ENCODE data around the gene KRTAP4-8. TPM values are rescaled to one million over a fixed set of nuclear protein-coding genes. Genes with fewer than 3 reads are reported as not detected.
"Not testable (repeated sequence)": the region's sequence is repeated elsewhere in the genome, so short reads cannot be mapped to it uniquely, and the experiment has no call there.

KRTAP4-8 gene
- total and polyA plus RNA-seq, 2 donors: 0.02 TPM; not detected in 1

GRCh38 chr17:41098481-41098880 lies 539 bp upstream of the KRTAP4-8 start:
- no peaks in the 10 kb centered on the region for H3K4me1 ChIP-seq (ENCODE audit: control insufficient read depth in 2 of 2, insufficient read depth in 2 of 2, low read length in 2 of 2)
- H3K4me3 ChIP-seq (ENCODE audit: low read length in 2 of 2): no peak overlapping the region
- no peaks in the 10 kb centered on the region for H3K36me3 ChIP-seq (ENCODE audit: control insufficient read depth in 2 of 2, insufficient read depth in 2 of 2, low read length in 1 of 2)
- H3K9me3 ChIP-seq (ENCODE audit: control insufficient read depth in 2 of 2, insufficient read depth in 1 of 2, low read length in 1 of 2): no peaks in the 10 kb centered on the region
- H3K27ac ChIP-seq (ENCODE audit: low read depth in 1 of 2, low read length in 1 of 2): no peak overlapping the region
- H3K27me3 ChIP-seq (ENCODE audit: control insufficient read depth in 2 of 2, insufficient read depth in 1 of 2, low read length in 1 of 2): no peaks in the 10 kb centered on the region
- WGBS: 95% methylated on average over 6 of the region's 6 CpGs
- DNase-seq (ENCODE audit: low read depth in 6 of 9, low spot score in 9 of 9): no peak

DNA sequence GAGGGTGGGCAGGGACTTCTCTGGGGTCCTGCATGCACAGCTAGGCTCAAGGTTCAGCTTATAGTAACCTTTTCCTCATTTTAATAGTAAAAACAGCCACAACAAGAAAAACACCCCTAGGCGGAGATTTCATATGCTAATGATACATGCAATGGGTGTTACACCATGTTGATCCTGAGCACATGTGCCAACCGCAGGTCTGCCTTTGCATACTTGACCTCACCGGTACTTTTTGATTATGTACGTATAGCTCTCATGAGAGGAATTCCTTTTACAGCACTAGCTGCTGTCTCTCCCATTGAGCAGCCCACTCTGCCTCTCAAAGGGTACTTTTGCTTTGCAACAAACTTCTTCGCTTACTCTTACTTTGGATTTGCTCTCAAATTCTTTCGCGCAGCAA lies 1.9 kb downstream of the KRTAP4-8 start:
- no peak overlapping the region for H3K27ac ChIP-seq (ENCODE audit: low read depth in 1 of 2, low read length in 1 of 2)
- H3K9me3 ChIP-seq (ENCODE audit: control insufficient read depth in 2 of 2, insufficient read depth in 1 of 2, low read length in 1 of 2): no peaks in the 10 kb centered on the region
- no peaks in the 10 kb centered on the region for H3K4me1 ChIP-seq (ENCODE audit: control insufficient read depth in 2 of 2, insufficient read depth in 2 of 2, low read length in 2 of 2)
- H3K36me3 ChIP-seq (ENCODE audit: control insufficient read depth in 2 of 2, insufficient read depth in 2 of 2, low read length in 1 of 2): no peaks in the 10 kb centered on the region
- no peaks in the 10 kb centered on the region for H3K27me3 ChIP-seq (ENCODE audit: control insufficient read depth in 2 of 2, insufficient read depth in 1 of 2, low read length in 1 of 2)
- 99% methylated on average over 7 of the region's 7 CpGs for WGBS
- no peak for DNase-seq (ENCODE audit: low read depth in 6 of 9, low spot score in 9 of 9)
- no peak overlapping the region for H3K4me3 ChIP-seq (ENCODE audit: low read length in 2 of 2)

GRCh38 chr17:41088760-41089352 lies 9.1 kb downstream of the KRTAP4-8 start:
- H3K4me1 ChIP-seq (ENCODE audit: control insufficient read depth in 2 of 2, insufficient read depth in 2 of 2, low read length in 2 of 2); H3K36me3 ChIP-seq (ENCODE audit: control insufficient read depth in 2 of 2, insufficient read depth in 2 of 2, low read length in 1 of 2); H3K9me3 ChIP-seq (ENCODE audit: control insufficient read depth in 2 of 2, insufficient read depth in 1 of 2, low read length in 1 of 2); H3K4me3 ChIP-seq (ENCODE audit: low read length in 2 of 2); DNase-seq (ENCODE audit: low read depth in 6 of 9, low spot score in 9 of 9); H3K27me3 ChIP-seq (ENCODE audit: control insufficient read depth in 2 of 2, insufficient read depth in 1 of 2, low read length in 1 of 2); H3K27ac ChIP-seq (ENCODE audit: low read depth in 1 of 2, low read length in 1 of 2): not testable (repeated sequence)
- 68% methylated on average over 4 of the region's 4 CpGs for WGBS

GRCh38 chr17:41084100-41084856 lies 13.7 kb downstream of the KRTAP4-8 start, which contains the start of gene KRTAP4-7:
KRTAP4-7 (plus strand) TSS chr17:41084150; CDS start chr17:41084207, 57 bp downstream.
- not testable (repeated sequence) for H3K27me3 ChIP-seq (ENCODE audit: control insufficient read depth in 2 of 2, insufficient read depth in 1 of 2, low read length in 1 of 2); H3K4me1 ChIP-seq (ENCODE audit: control insufficient read depth in 2 of 2, insufficient read depth in 2 of 2, low read length in 2 of 2); H3K9me3 ChIP-seq (ENCODE audit: control insufficient read depth in 2 of 2, insufficient read depth in 1 of 2, low read length in 1 of 2); DNase-seq (ENCODE audit: low read depth in 6 of 9, low spot score in 9 of 9); H3K36me3 ChIP-seq (ENCODE audit: control insufficient read depth in 2 of 2, insufficient read depth in 2 of 2, low read length in 1 of 2); H3K4me3 ChIP-seq (ENCODE audit: low read length in 2 of 2); H3K27ac ChIP-seq (ENCODE audit: low read depth in 1 of 2, low read length in 1 of 2)
- WGBS: 94% methylated on average over 14 of the region's 14 CpGs

GRCh38 chr17:41083427-41083826 lies 14.5 kb downstream of the KRTAP4-8 start:
- not testable (repeated sequence) for H3K9me3 ChIP-seq (ENCODE audit: control insufficient read depth in 2 of 2, insufficient read depth in 1 of 2, low read length in 1 of 2); DNase-seq (ENCODE audit: low read depth in 6 of 9, low spot score in 9 of 9); H3K27ac ChIP-seq (ENCODE audit: low read depth in 1 of 2, low read length in 1 of 2); H3K36me3 ChIP-seq (ENCODE audit: control insufficient read depth in 2 of 2, insufficient read depth in 2 of 2, low read length in 1 of 2); H3K4me1 ChIP-seq (ENCODE audit: control insufficient read depth in 2 of 2, insufficient read depth in 2 of 2, low read length in 2 of 2); H3K27me3 ChIP-seq (ENCODE audit: control insufficient read depth in 2 of 2, insufficient read depth in 1 of 2, low read length in 1 of 2); H3K4me3 ChIP-seq (ENCODE audit: low read length in 2 of 2)
- 95% methylated on average over 2 of the region's 2 CpGs for WGBS

DNA sequence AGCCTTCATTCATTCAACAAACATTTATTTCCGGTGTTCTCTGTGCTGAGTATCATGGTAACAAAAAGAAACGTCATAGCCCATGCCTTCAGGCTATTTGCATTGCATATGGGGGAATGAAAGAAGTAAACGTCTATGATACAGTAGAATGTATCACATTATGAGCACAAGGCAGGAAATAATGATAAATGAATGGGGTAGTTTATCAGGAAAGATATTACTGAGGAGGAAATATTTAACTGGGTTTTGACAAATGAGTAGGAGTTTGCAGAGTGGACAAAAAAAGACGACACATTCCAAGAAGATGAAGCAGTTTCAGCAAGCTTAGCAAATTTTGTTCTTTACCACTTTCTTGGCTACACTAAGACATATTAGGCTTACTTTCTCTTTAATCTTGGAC lies 15.3 kb downstream of the KRTAP4-8 start:
- 80% methylated on average over 4 of the region's 4 CpGs for WGBS
- no peak overlapping the region for H3K27ac ChIP-seq (ENCODE audit: low read depth in 1 of 2, low read length in 1 of 2)
- no peaks in the 10 kb centered on the region for H3K27me3 ChIP-seq (ENCODE audit: control insufficient read depth in 2 of 2, insufficient read depth in 1 of 2, low read length in 1 of 2)
- H3K4me3 ChIP-seq (ENCODE audit: low read length in 2 of 2): no peak overlapping the region
- DNase-seq (ENCODE audit: low read depth in 6 of 9, low spot score in 9 of 9): no peak
- no peaks in the 10 kb centered on the region for H3K9me3 ChIP-seq (ENCODE audit: control insufficient read depth in 2 of 2, insufficient read depth in 1 of 2, low read length in 1 of 2)
- H3K36me3 ChIP-seq (ENCODE audit: control insufficient read depth in 2 of 2, insufficient read depth in 2 of 2, low read length in 1 of 2): no peaks in the 10 kb centered on the region
- no peaks in the 10 kb centered on the region for H3K4me1 ChIP-seq (ENCODE audit: control insufficient read depth in 2 of 2, insufficient read depth in 2 of 2, low read length in 2 of 2)

DNA sequence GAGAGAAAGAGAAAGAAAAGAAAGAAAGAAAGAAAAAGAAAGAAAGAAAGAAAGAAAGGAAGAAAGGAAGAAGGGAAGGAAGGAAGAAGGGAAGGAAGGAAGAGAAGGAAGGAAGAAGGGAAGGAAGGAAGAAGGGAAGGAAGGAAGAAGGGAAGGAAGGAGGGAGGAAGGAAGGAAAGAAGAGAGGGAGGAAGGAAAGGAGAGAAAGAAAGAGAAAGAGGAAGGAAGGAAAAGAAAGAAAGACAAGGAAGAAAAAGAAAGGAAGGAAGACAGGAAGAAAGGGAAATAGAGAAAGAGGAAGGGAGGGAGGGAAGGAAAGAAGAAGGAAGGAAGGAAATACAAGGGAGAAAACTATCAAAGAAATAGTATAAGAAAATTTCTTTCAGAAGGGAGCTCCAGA lies 21.2 kb downstream of the KRTAP4-8 start:
- H3K27me3 ChIP-seq (ENCODE audit: control insufficient read depth in 2 of 2, insufficient read depth in 1 of 2, low read length in 1 of 2): no peaks in the 10 kb centered on the region
- H3K4me1 ChIP-seq (ENCODE audit: control insufficient read depth in 2 of 2, insufficient read depth in 2 of 2, low read length in 2 of 2): no peaks in the 10 kb centered on the region
- no peak overlapping the region for H3K4me3 ChIP-seq (ENCODE audit: low read length in 2 of 2)
- no peaks in the 10 kb centered on the region for H3K36me3 ChIP-seq (ENCODE audit: control insufficient read depth in 2 of 2, insufficient read depth in 2 of 2, low read length in 1 of 2)
- H3K27ac ChIP-seq (ENCODE audit: low read depth in 1 of 2, low read length in 1 of 2): no peak overlapping the region
- DNase-seq (ENCODE audit: low read depth in 6 of 9, low spot score in 9 of 9): no peak
- H3K9me3 ChIP-seq (ENCODE audit: control insufficient read depth in 2 of 2, insufficient read depth in 1 of 2, low read length in 1 of 2): no peaks in the 10 kb centered on the region

- H3K36me3 ChIP-seq (ENCODE audit: control insufficient read depth in 2 of 2, insufficient read depth in 2 of 2, low read length in 1 of 2): no peaks in the 10 kb centered on the region
- H3K4me3 ChIP-seq (ENCODE audit: low read length in 2 of 2): no peak overlapping the region
- DNase-seq (ENCODE audit: low read depth in 6 of 9, low spot score in 9 of 9): no peak
- H3K4me1 ChIP-seq (ENCODE audit: control insufficient read depth in 2 of 2, insufficient read depth in 2 of 2, low read length in 2 of 2): no peaks in the 10 kb centered on the region
- H3K27ac ChIP-seq (ENCODE audit: low read depth in 1 of 2, low read length in 1 of 2): no peak overlapping the region
- 94% methylated on average over 2 of the region's 2 CpGs for WGBS
- no peaks in the 10 kb centered on the region for H3K9me3 ChIP-seq (ENCODE audit: control insufficient read depth in 2 of 2, insufficient read depth in 1 of 2, low read length in 1 of 2)
- no peaks in the 10 kb centered on the region for H3K27me3 ChIP-seq (ENCODE audit: control insufficient read depth in 2 of 2, insufficient read depth in 1 of 2, low read length in 1 of 2)
These were observed 24.3 kb downstream of the KRTAP4-8 start for GRCh38 chr17:41073676-41074075.

- H3K4me3 ChIP-seq (ENCODE audit: low read length in 2 of 2): no peak overlapping the region
- 97% methylated on average over 5 of the region's 5 CpGs for WGBS
- DNase-seq (ENCODE audit: low read depth in 6 of 9, low spot score in 9 of 9): no peak
- no peaks in the 10 kb centered on the region for H3K27me3 ChIP-seq (ENCODE audit: control insufficient read depth in 2 of 2, insufficient read depth in 1 of 2, low read length in 1 of 2)
- no peaks in the 10 kb centered on the region for H3K36me3 ChIP-seq (ENCODE audit: control insufficient read depth in 2 of 2, insufficient read depth in 2 of 2, low read length in 1 of 2)
- H3K9me3 ChIP-seq (ENCODE audit: control insufficient read depth in 2 of 2, insufficient read depth in 1 of 2, low read length in 1 of 2): no peaks in the 10 kb centered on the region
- H3K27ac ChIP-seq (ENCODE audit: low read depth in 1 of 2, low read length in 1 of 2): no peak overlapping the region
- no peaks in the 10 kb centered on the region for H3K4me1 ChIP-seq (ENCODE audit: control insufficient read depth in 2 of 2, insufficient read depth in 2 of 2, low read length in 2 of 2)
These were observed 26.2 kb downstream of the KRTAP4-8 start for GRCh38 chr17:41071606-41072360.
